IPS-15b (cell line): ENCODE data around the gene MPZL1.
"Not testable (repeated sequence)": the region's sequence is repeated elsewhere in the genome, so short reads cannot be mapped to it uniquely, and the experiment has no call there.

ENCODE experiments used
- H3K27me3 ChIP-seq: one replicate; pipeline ENCODE4 v1.6.1; 2013; ENCODE audit warnings: low read length; ENCODE audit not compliant: control insufficient read depth, insufficient read depth
- H3K36me3 ChIP-seq: one replicate; pipeline ENCODE4 v1.6.1; 2013; ENCODE audit warnings: low read length; ENCODE audit not compliant: control insufficient read depth, insufficient read depth
- H3K4me1 ChIP-seq: one replicate; pipeline ENCODE4 v1.6.1; 2013; ENCODE audit warnings: mild to moderate bottlenecking, low read length; ENCODE audit not compliant: control insufficient read depth, insufficient read depth
- H3K4me3 ChIP-seq: one replicate; pipeline ENCODE4 v1.5.1; 2013; ENCODE audit warnings: low read depth, low read length
- H3K9ac ChIP-seq: one replicate; pipeline ENCODE4 v1.6.1; 2013; ENCODE audit warnings: low read depth, mild to moderate bottlenecking, low read length
- H3K9me3 ChIP-seq: one replicate; pipeline ENCODE4 v1.6.1; 2013; ENCODE audit warnings: mild to moderate bottlenecking, low read length; ENCODE audit not compliant: control insufficient read depth, insufficient read depth

Gene MPZL1

GRCh38 chr1:167794043-167794442, 72.3 kb downstream of the MPZL1 start:
- Histone ChIP-seq H3K9ac (no peak overlapping the region), H3K9me3 (no peaks in the 10 kb centered on the region), H3K4me1 (peaks cover 9% of the 10 kb centered on the region)

GRCh38 chr1:167795810-167796740, 74.3 kb downstream of the MPZL1 start:
- Histone ChIP-seq H3K4me3 (no peak overlapping the region), H3K4me1 (peaks cover 9% of the 10 kb centered on the region), H3K36me3 (no peaks in the 10 kb centered on the region), H3K9me3 (no peaks in the 10 kb centered on the region), H3K9ac (no peak overlapping the region), H3K27me3 (no peaks in the 10 kb centered on the region)

More at GRCh38 chr1:167794043-167794442, 72.3 kb downstream of the MPZL1 start:
- Histone ChIP-seq H3K27me3 (no peaks in the 10 kb centered on the region), H3K4me3 (no peak overlapping the region), H3K36me3 (no peaks in the 10 kb centered on the region)

GRCh38 chr1:167797015-167797414, 75.2 kb downstream of the MPZL1 start:
- Histone ChIP-seq H3K4me3 (no peak overlapping the region), H3K9me3 (no peaks in the 10 kb centered on the region), H3K36me3 (no peaks in the 10 kb centered on the region), H3K9ac (no peak overlapping the region), H3K27me3 (no peaks in the 10 kb centered on the region), H3K4me1 (peaks cover 9% of the 10 kb centered on the region)

GRCh38 chr1:167798952-167799351, 77.2 kb downstream of the MPZL1 start:
- Histone ChIP-seq H3K4me1 (peaks cover 10% of the 10 kb centered on the region), H3K9ac (no peak overlapping the region), H3K9me3 (no peaks in the 10 kb centered on the region), H3K36me3 (no peaks in the 10 kb centered on the region), H3K27me3 (no peaks in the 10 kb centered on the region), H3K4me3 (no peak overlapping the region)

GRCh38 chr1:167799747-167800146, 78.0 kb downstream of the MPZL1 start:
- H3K4me1 ChIP-seq, result peaks cover 12% of the 10 kb centered on the region
- no peaks in the 10 kb centered on the region for H3K27me3 ChIP-seq
- H3K36me3 ChIP-seq, result no peaks in the 10 kb centered on the region
- H3K4me3 ChIP-seq, result no peak overlapping the region
- no peak overlapping the region for H3K9ac ChIP-seq
- H3K9me3 ChIP-seq, result no peaks in the 10 kb centered on the region

- H3K4me1 ChIP-seq, result peaks cover 12% of the 10 kb centered on the region
- no peaks in the 10 kb centered on the region for H3K27me3 ChIP-seq
- H3K4me3 ChIP-seq, result no peak overlapping the region
- peaks cover 2% of the 10 kb centered on the region for H3K36me3 ChIP-seq
- no peaks in the 10 kb centered on the region for H3K9me3 ChIP-seq
- H3K9ac ChIP-seq, result no peak overlapping the region
Measured at GRCh38 chr1:167800251-167800650, 78.5 kb downstream of the MPZL1 start.

GRCh38 chr1:167802235-167802634, 80.5 kb downstream of the MPZL1 start:
- Histone ChIP-seq H3K9me3 (no peaks in the 10 kb centered on the region), H3K4me1 (peaks cover 3% of the 10 kb centered on the region), H3K9ac (no peak overlapping the region), H3K4me3 (no peak overlapping the region), H3K36me3 (peaks cover 2% of the 10 kb centered on the region), H3K27me3 (no peaks in the 10 kb centered on the region)

- H3K4me3 ChIP-seq, result peak overlapping the region; percentile 42
- no peak overlapping the region for H3K9ac ChIP-seq
- no peaks in the 10 kb centered on the region for H3K9me3 ChIP-seq
- H3K36me3 ChIP-seq, result peaks cover 2% of the 10 kb centered on the region
- peaks cover 3% of the 10 kb centered on the region for H3K4me1 ChIP-seq
- no peaks in the 10 kb centered on the region for H3K27me3 ChIP-seq
Measured at GRCh38 chr1:167803358-167804207, 81.8 kb downstream of the MPZL1 start.

GRCh38 chr1:167805041-167805556, 83.3 kb downstream of the MPZL1 start:
- Histone ChIP-seq H3K27me3 (no peaks in the 10 kb centered on the region), H3K4me3 (no peak overlapping the region), H3K9ac (no peak overlapping the region), H3K4me1 (peaks cover 3% of the 10 kb centered on the region), H3K9me3 (no peaks in the 10 kb centered on the region), H3K36me3 (peaks cover 2% of the 10 kb centered on the region)

- H3K36me3 ChIP-seq, H3K9ac ChIP-seq, H3K9me3 ChIP-seq, H3K27me3 ChIP-seq, H3K4me1 ChIP-seq, H3K4me3 ChIP-seq: not testable (repeated sequence)
Measured at GRCh38 chr1:167806235-167806634, 84.5 kb downstream of the MPZL1 start.

- not testable (repeated sequence) for H3K9me3 ChIP-seq, H3K9ac ChIP-seq, H3K36me3 ChIP-seq, H3K4me1 ChIP-seq, H3K27me3 ChIP-seq, H3K4me3 ChIP-seq
Measured at GRCh38 chr1:167806676-167807075, 84.9 kb downstream of the MPZL1 start.
